H1 (cell line): Measurements from ENCODE around the gene ZSCAN29. TPM values are rescaled to one million over a fixed set of nuclear protein-coding genes. Genes with fewer than 3 reads are reported as not detected.

Experiments used
- ATF2 ChIP-seq: IDR thresholded peaks from 2 replicates; pipeline ENCODE4 v1.6.1; 2012; ENCODE audit warnings: low read length, inconsistent platforms
- ATF3 ChIP-seq: IDR thresholded peaks from 2 replicates; pipeline ENCODE4 v1.6.1; 2011; ENCODE audit warnings: low read depth, mild to moderate bottlenecking, low read length; ENCODE audit not compliant: insufficient read depth
- CBX8 ChIP-seq: fragments of 300-800, 300-1000 bp; sonication (generic); IDR thresholded peaks from 2 replicates; pipeline ENCODE4 v1.7.1; 2016; ENCODE audit warnings: low read depth, low read length, borderline replicate concordance
- CHD1 ChIP-seq: IDR thresholded peaks from 2 replicates; pipeline ENCODE4 v1.6.1; 2012; ENCODE audit warnings: low read depth, low read length, improper control_type of control experiment
- CREB1 ChIP-seq: IDR thresholded peaks from 2 replicates; pipeline ENCODE4 v1.6.1; 2012; ENCODE audit warnings: inconsistent platforms
- CTBP2 ChIP-seq: IDR thresholded peaks from 2 replicates; pipeline ENCODE4 v1.7.0; 2011; ENCODE audit warnings: borderline replicate concordance, mild to moderate bottlenecking, moderate library complexity, mixed read lengths, low read length; ENCODE audit not compliant: insufficient read depth, insufficient read length
- E2F6 ChIP-seq: IDR thresholded peaks from 2 replicates; pipeline ENCODE4 v1.6.1; 2012; ENCODE audit warnings: inconsistent platforms
- EZH2 ChIP-seq: fragments of 200-600 bp; sonication (generic); IDR thresholded peaks from 2 replicates; pipeline ENCODE4 v1.7.1; 2012; ENCODE audit warnings: low read depth, mild to moderate bottlenecking, moderate library complexity, low read length, inconsistent platforms; ENCODE audit not compliant: severe bottlenecking
- HDAC2 ChIP-seq, 2 experiments: fragments of 300-600 bp in 1 of 2; sonication (generic) in 1 of 2; IDR thresholded peaks; 2 replicates each; pipeline ENCODE4 v1.6.1; 2011 to 2012; ENCODE audit warnings: low read depth in 2 of 2, low read length in 2 of 2, mild to moderate bottlenecking in 2 of 2, moderate library complexity in 2 of 2, borderline replicate concordance in 1 of 2, inconsistent platforms in 1 of 2
- KDM5A ChIP-seq: fragments of 200-600 bp; IDR thresholded peaks from 2 replicates; pipeline ENCODE4 v1.7.1; 2012; ENCODE audit warnings: mild to moderate bottlenecking, low read length, inconsistent platforms, mixed read lengths
- NRF1 ChIP-seq: IDR thresholded peaks from 2 replicates; pipeline ENCODE4 v1.6.1; 2011; ENCODE audit warnings: mild to moderate bottlenecking, low read depth, low read length, improper control_type of control experiment
- PHF8 ChIP-seq: fragments of 200-600 bp; sonication (generic); conservative IDR thresholded peaks from 2 replicates; pipeline ENCODE4 v1.7.1; 2012; ENCODE audit warnings: low read depth, mild to moderate bottlenecking, inconsistent platforms, low read length, moderate library complexity
- RBBP5 ChIP-seq: IDR thresholded peaks from 2 replicates; pipeline ENCODE4 v1.7.1; 2012; ENCODE audit warnings: low read depth, mild to moderate bottlenecking, inconsistent platforms, low read length, moderate library complexity, borderline replicate concordance
- RFX5 ChIP-seq: IDR thresholded peaks from 2 replicates; pipeline ENCODE4 v1.6.1; 2011; ENCODE audit warnings: low read depth, low read length, improper control_type of control experiment, borderline replicate concordance
- SAP30 ChIP-seq: fragments of 300-600 bp; sonication (generic); IDR thresholded peaks from 2 replicates; pipeline ENCODE4 v1.7.1; 2012; ENCODE audit warnings: low read length, moderate library complexity, mild to moderate bottlenecking, inconsistent platforms; ENCODE audit not compliant: insufficient read depth, insufficient replicate concordance
- SIN3A ChIP-seq, 2 experiments: IDR thresholded peaks in 1 of 2; conservative IDR thresholded peaks in 1 of 2; 2 replicates each; pipeline ENCODE4 v1.6.1; 2011 to 2012; ENCODE audit warnings: low read length in 2 of 2, improper control_type of control experiment in 1 of 2, low read depth in 1 of 2, mild to moderate bottlenecking in 1 of 2
- SP2 ChIP-seq: IDR thresholded peaks from 2 replicates; pipeline ENCODE4 v1.6.1; 2012; ENCODE audit warnings: mild to moderate bottlenecking, low read length, inconsistent platforms
- SP4 ChIP-seq: IDR thresholded peaks from 2 replicates; pipeline ENCODE4 v1.6.1; 2012; ENCODE audit warnings: low read length, inconsistent platforms
- TBP ChIP-seq: IDR thresholded peaks from 2 replicates; pipeline ENCODE4 v1.6.1; 2011; ENCODE audit warnings: low read depth, low read length, improper control_type of control experiment
- polyA plus RNA-seq, 7 experiments: library from polyadenylated mRNA; depleted of rRNA in 3 of 7; stranded (reverse) in 5 of 7; unstranded in 2 of 7; fragments of >200 nt in 5 of 7; fragments of 200-250 nt in 2 of 7; gene quantifications; 1 replicate in 5 of 7; 2 replicates in 1 of 7; 4 replicates in 1 of 7; pipeline versions ENCODE4 v1.2.1 to v1.2.3, GENCODE V29; 2011 to 2013; ENCODE audit warnings: missing spikeins in 2 of 7, mixed read lengths in 2 of 7
- total RNA-seq: library from RNA; stranded (reverse); fragmentation: NEBNext Ultra II Directional; extraction: Animal tissue kit (Norgen Biotek cat#: 25700); gene quantifications from 2 replicates; pipeline ENCODE4 v1.2.1, GENCODE V29; 2021

ZSCAN29 gene
- total and polyA plus RNA-seq, 2 of the 8 experiments (the other 6 are each of a cell fraction or from before 2014, with no cell fraction given): 6.4 to 41.3 TPM

DNA sequence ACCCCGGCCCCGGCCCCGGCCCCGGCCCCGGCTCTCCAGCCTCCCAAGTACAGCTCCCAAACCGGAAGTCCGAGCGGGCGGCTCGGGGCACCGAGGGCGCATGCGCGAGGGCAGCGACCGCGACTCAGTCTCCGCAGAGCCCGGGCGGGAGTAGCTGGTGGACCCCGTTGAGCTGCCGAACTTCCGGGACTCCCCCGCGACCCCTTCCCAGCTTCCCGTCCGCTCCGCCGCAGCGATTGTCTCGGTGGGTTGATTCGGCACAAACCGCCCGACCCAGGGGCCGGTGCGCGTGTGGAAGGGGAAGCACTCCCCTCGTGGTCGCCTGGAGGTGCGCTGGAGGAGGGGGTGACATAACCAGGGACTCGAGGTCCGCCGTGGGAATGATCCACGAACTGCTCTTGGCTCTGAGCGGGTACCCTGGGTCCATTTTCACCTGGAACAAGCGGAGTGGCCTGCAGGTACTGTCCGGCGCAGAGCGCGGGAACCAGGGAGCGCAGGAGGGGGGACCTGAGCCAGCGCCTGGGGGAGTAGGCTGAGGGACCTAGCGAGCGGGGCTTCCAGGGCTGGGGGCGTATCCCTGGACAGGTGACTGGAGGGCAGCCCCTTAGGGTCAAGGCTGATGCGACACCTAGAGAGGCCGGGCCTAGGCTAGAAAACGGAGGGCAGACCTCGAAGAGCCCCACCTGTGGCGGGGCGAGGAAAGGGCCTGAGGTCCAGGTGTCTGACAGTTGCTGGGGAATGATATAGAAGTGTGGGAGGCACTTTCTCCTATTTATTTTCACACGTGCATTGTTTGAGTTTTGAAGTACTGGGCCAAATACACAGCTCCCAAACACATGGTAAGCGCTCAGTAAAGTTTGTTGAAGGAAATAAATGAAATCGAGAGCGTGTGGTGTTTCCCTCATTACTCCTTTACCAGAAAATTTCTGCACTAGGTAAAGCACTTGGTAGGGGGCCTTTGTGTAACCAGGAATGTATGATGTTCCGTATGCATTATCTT is at the start of gene ZSCAN29, which contains the start of gene TUBGCP4 (continued):
- TF ChIP-seq ATF2 (no peak), E2F6 (peak; percentile 50), CREB1 (0 out of 2 replicates have a peak, but pooled peaks have one; percentile 48), EZH2 (no peak), SAP30 (peak; percentile 88), KDM5A (no peak), SP4 (peak; percentile 47; the same call in 1 of the 2 replicates), SP2 (no peak), CBX8 (no peak), TBP (peak; percentile 45; the same call in 1 of the 2 replicates), ATF3 (no peak), SIN3A (conservative IDR thresholded peaks at IDR 0.05 in 1 of 2, IDR thresholded peaks at IDR 0.05 in 1 of 2; ENCODE audit: low read depth in 1 of 2, low read length in 2 of 2) (peak; percentile 64 to 69; a peak in 2 of 4 replicates), RFX5 (no peak), PHF8 (peak; percentile 80), HDAC2 (IDR thresholded peaks at IDR 0.05; ENCODE audit: borderline replicate concordance in 1 of 2, low read depth in 2 of 2, low read length in 2 of 2) (peak in 1 of 2 experiments; percentile 87; a peak in 1 of 4 replicates), RBBP5 (no peak), CHD1 (no peak), NRF1 (peak; percentile 72), CTBP2 (no peak)
